NCI-H748 treated with DMSO at 0.1 percent for 48 hours (cell line): ENCODE measurements around the gene PUDP.
"Not testable (repeated sequence)": the region's sequence is repeated elsewhere in the genome, so short reads cannot be mapped to it uniquely, and the experiment has no call there.

Source experiments
- DNase-seq: peaks from one replicate; lab custom pipeline; 2025; lab: John Stamatoyannopoulos, UW

The PUDP gene

GRCh38 chrX:7109049-7109531 lies 38.9 kb downstream of the PUDP start:
- DNase-seq = no peak

- DNase-seq = no peak
Measured at GRCh38 chrX:7108030-7108429, 39.9 kb downstream of the PUDP start.

- DNase-seq = no peak
Measured at GRCh38 chrX:7106649-7107048, 41.3 kb downstream of the PUDP start.

GRCh38 chrX:7102119-7102518 lies 45.8 kb downstream of the PUDP start:
- no peak for DNase-seq

- DNase-seq = no peak
Measured at GRCh38 chrX:7100022-7100421, 47.9 kb downstream of the PUDP start.

GRCh38 chrX:7095657-7096056 lies 52.3 kb downstream of the PUDP start:
- not testable (repeated sequence) for DNase-seq

- no peak for DNase-seq
Measured at GRCh38 chrX:7093305-7093704, 54.6 kb downstream of the PUDP start.

- DNase-seq = no peak
Measured at GRCh38 chrX:7092543-7092942, 55.4 kb downstream of the PUDP start.

GRCh38 chrX:7091923-7092322 lies 56.0 kb downstream of the PUDP start:
- no peak for DNase-seq

GRCh38 chrX:7090641-7091040 lies 57.3 kb downstream of the PUDP start:
- no peak for DNase-seq

GRCh38 chrX:7088968-7089615 lies 58.9 kb downstream of the PUDP start:
- DNase-seq = no peak

- DNase-seq = no peak
Measured at GRCh38 chrX:7086384-7086783, 61.6 kb downstream of the PUDP start.

GRCh38 chrX:7085879-7086278 lies 62.1 kb downstream of the PUDP start:
- DNase-seq = no peak

GRCh38 chrX:7084841-7085240 lies 63.1 kb downstream of the PUDP start:
- DNase-seq = no peak

- no peak for DNase-seq
Measured at GRCh38 chrX:7083468-7084396, 64.2 kb downstream of the PUDP start.

GRCh38 chrX:7083021-7083420 lies 64.9 kb downstream of the PUDP start:
- DNase-seq = no peak

- DNase-seq = no peak
Measured at GRCh38 chrX:7082556-7082955, 65.4 kb downstream of the PUDP start.

- no peak for DNase-seq
Measured at GRCh38 chrX:7077241-7078230, 70.4 kb downstream of the PUDP start.

- DNase-seq = no peak
Measured at GRCh38 chrX:7076245-7076661, 71.7 kb downstream of the PUDP start.

GRCh38 chrX:7074908-7075204 lies 73.1 kb downstream of the PUDP start:
- no peak for DNase-seq

- DNase-seq = no peak
Measured at GRCh38 chrX:7074148-7074907, 73.6 kb downstream of the PUDP start.
